Common myeloid progenitor, CD34-positive (primary cell): Measurements from ENCODE around the gene MCIDAS.

Experiments
- CTCF ChIA-PET: fragments of 350-600 bp; sonication (Branson Sonifier 250); formaldehyde crosslinking; loops from one replicate; lab custom pipeline; 2021; ENCODE audit warnings: antibody characterized with exemption; lab: Charles Lee
- POLR2A ChIA-PET: fragments of 350-600 bp; sonication (Branson Sonifier 250); formaldehyde crosslinking; loops from one replicate; lab custom pipeline; 2021; ENCODE audit warnings: antibody characterized with exemption; lab: Charles Lee
- DNase-seq, 3 donors: peaks; one replicate each; pipeline versions ENCODE4 v3.0.0 to v3.0.0-alpha.2; 2013
- H3K27ac ChIP-seq, 2 experiments: 1 replicate in 1 of 2; 2 replicates in 1 of 2; pipeline ENCODE4 v1.7.0; 2013; ENCODE audit warnings: inconsistent platforms in 2 of 2, low read length in 2 of 2, mild to moderate bottlenecking in 2 of 2, low read depth in 1 of 2, moderate library complexity in 1 of 2; ENCODE audit not compliant: severe bottlenecking in 2 of 2, insufficient read depth in 1 of 2, poor library complexity in 1 of 2
- H3K27me3 ChIP-seq, 5 experiments: replicated peaks in 2 of 5; 1 replicate in 3 of 5; 2 replicates in 2 of 5; pipeline versions ENCODE4 v1.6.1 to v1.7.0; 2013; ENCODE audit warnings: low read length in 4 of 5, mild to moderate bottlenecking in 2 of 5, moderate library complexity in 2 of 5, inconsistent platforms in 1 of 5; ENCODE audit not compliant: insufficient read depth in 5 of 5, control insufficient read depth in 4 of 5
- H3K36me3 ChIP-seq, 4 experiments: 1 replicate in 2 of 4; 2 replicates in 2 of 4; pipeline versions ENCODE4 v1.6.1 to v1.7.0; 2013; ENCODE audit warnings: low read length in 3 of 4, control low read depth in 1 of 4, mild to moderate bottlenecking in 1 of 4; ENCODE audit not compliant: control insufficient read depth in 4 of 4, insufficient read depth in 4 of 4
- H3K4me1 ChIP-seq, 4 experiments: 1 replicate in 3 of 4; 2 replicates in 1 of 4; pipeline versions ENCODE4 v1.6.1 to v1.7.1; 2013; ENCODE audit warnings: low read length in 3 of 4, mild to moderate bottlenecking in 3 of 4, control low read depth in 1 of 4, inconsistent platforms in 1 of 4, moderate library complexity in 1 of 4; ENCODE audit not compliant: control insufficient read depth in 4 of 4, insufficient read depth in 4 of 4; ENCODE audit errors: control extremely low read depth in 1 of 4
- H3K4me3 ChIP-seq, 7 experiments: 1 replicate in 4 of 7; 2 replicates in 3 of 7; pipeline versions ENCODE4 v1.5.1 to v1.7.0; 2013; ENCODE audit warnings: mild to moderate bottlenecking in 7 of 7, low read length in 6 of 7, moderate library complexity in 6 of 7, inconsistent platforms in 2 of 7, low read depth in 2 of 7, control low read depth in 1 of 7; ENCODE audit not compliant: insufficient read depth in 4 of 7, control insufficient read depth in 1 of 7; ENCODE audit errors: extremely low read depth in 1 of 7
- H3K9me3 ChIP-seq, 5 experiments: 1 replicate in 4 of 5; 2 replicates in 1 of 5; pipeline versions ENCODE4 v1.6.1 to v1.7.1; 2013; ENCODE audit warnings: low read length in 4 of 5, mild to moderate bottlenecking in 2 of 5, inconsistent platforms in 1 of 5, low read depth in 1 of 5, moderate library complexity in 1 of 5; ENCODE audit not compliant: control insufficient read depth in 4 of 5, insufficient read depth in 2 of 5; ENCODE audit errors: control extremely low read depth in 1 of 5
- WGBS: methylation state at CpG from one replicate; pipeline ENCODE4 v1.1.5; 2013; ENCODE audit not compliant: insufficient coverage; 5-methylcytosine and 5-hydroxymethylcytosine counted together

MCIDAS gene

DNA sequence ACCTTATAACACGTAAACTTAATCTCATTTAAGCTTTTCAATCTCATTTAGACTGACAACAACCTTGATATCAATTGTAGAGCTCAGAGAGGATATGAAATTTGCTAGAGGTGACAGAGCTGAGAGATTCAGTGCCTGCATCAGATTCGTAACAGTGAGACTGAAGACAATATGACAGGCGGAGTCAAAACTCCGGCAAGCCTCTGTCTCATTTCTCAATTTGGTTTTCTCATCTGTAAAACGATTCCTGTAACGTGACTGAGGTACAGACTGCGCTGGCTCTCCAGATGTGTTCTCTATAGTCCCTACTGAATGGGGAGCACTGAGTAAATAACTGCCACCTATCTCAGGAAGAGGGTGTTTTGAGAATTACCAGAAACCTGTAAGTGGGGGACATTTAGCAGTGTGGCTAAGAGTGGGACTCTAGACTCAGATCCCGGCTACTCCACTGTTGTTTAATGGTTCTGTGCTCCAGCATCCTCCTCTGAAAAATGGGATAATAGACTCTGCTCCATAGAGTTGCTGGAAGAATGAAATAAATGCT, 3.0 kb upstream of the MCIDAS start:
- WGBS, result 28% methylated on average over 7 of the region's 8 CpGs
- DNase-seq, result no peak
- H3K27me3 ChIP-seq, result peaks cover 45 to 99% (median 70%) of the 10 kb centered on the region in 5 experiments
- no peak overlapping the region for H3K27ac ChIP-seq
- ChIA-PET CTCF (interaction anchor here (0.8 kb wide), 1 partner anchor 53 kb away, joined by 5 read pairs; no protein-coding TSS in a partner anchor), POLR2A (no interaction called here)
- peaks cover 3 to 57% (median 51%) of the 10 kb centered on the region in 4 experiments for H3K4me1 ChIP-seq
- H3K9me3 ChIP-seq, result peaks cover 0 to 1% (median 0%) of the 10 kb centered on the region in 5 experiments
- H3K36me3 ChIP-seq, result no peaks in the 10 kb centered on the region
- H3K4me3 ChIP-seq, result no peak overlapping the region

DNA sequence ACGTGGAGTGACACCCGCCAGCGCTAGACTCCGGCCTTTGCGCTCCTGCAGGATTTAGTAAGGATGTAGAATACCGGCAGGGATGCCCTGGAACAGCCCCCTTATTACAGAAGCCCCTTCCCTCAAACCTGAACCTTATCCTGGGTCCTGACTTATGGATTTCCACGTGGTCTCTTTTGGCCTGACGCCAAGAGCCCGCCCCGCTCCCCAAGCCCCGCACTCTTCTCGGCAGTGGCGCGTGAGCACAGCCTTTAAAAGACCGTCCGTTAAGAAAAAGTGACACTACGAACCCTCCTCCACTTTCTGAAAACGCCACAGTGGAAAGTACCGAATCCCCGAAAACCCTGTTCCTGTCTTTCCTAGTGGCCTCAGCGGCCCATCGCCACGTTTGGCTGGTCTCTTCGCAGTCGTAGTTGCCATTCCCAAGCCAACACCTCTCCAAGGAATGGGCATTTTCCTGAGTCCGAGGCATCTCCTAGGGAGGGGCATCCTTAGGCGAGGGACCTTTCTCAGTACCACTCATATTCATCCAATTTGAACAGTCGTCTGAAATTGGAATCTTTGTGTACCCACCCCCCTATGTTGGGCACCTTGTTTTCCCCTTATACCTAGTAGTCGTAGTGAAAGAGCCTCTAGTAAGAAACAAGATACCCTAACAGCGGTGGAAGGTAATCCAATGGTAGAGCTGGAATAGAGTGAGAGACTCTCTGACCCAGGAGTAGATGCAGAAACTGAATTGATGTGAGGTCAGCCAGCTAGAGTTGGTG, 732 bp upstream of the MCIDAS start:
- DNase-seq, result no peak
- Histone ChIP-seq H3K4me1 (peaks cover 3 to 50% (median 42%) of the 10 kb centered on the region in 4 experiments), H3K27me3 (peaks cover 56 to 99% (median 72%) of the 10 kb centered on the region in 5 experiments), H3K9me3 (peaks cover 0 to 1% (median 0%) of the 10 kb centered on the region in 5 experiments), H3K4me3 (peak overlapping the region in 6 of 7 experiments; percentile 16 to 66 (median 34)), H3K36me3 (no peaks in the 10 kb centered on the region), H3K27ac (no peak overlapping the region)
- ChIA-PET POLR2A (no interaction called here), CTCF (interaction anchor here (0.8 to 1.7 kb wide), 4 partner anchors 19 to 57 kb away, joined by 3 to 5 read pairs (median 3); no protein-coding TSS in a partner anchor)
- WGBS, result 6% methylated on average over 23 of the region's 30 CpGs

DNA sequence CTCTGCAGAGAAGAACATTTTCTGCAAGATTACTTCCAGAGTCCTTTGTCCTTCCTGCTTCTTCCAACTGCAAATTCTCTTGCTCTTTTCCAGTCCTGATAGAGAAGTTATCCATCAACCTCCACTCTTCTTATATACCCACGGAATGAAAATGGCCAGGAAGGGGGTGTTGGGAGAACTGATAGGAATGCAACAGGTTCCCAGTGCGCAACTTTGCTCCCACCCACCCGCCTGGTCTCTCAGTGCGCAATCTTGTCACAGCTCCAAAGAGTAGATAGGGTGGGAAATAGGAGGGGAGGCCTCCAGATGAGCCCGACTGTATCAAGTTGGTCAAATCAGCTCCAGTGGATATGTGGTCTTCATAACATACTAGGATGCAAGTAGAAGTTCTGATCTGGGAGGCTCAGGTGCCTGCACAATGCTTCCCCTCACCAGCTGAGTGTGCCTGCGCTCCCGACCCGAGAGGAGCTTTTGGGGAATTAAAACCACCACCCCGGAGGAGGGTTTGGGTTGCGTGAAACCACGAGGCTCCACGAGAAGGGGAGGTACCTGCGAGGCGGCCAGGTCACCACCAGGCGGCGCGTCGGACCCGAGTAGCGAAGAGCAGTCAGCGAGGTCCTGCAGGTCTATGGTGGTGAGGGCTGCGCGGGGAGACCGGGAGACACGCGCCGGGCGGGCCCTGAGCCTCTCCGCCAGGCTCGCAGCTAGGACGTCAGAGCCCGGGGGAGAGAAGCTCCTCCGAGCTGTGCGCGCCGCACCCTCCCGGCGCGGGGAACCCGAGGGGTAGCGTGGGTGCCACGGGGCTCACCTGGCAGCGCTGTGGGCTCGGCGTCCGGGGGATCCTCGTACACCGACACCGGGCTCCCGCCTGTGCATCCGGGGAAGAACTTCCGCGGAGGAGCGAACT, 835 bp downstream of the MCIDAS start:
- Histone ChIP-seq H3K4me3 (peak overlapping the region in 6 of 7 experiments; percentile 17 to 62 (median 46)), H3K4me1 (peaks cover 3 to 37% (median 28%) of the 10 kb centered on the region in 4 experiments), H3K27me3 (peaks cover 62 to 99% (median 71%) of the 10 kb centered on the region in 5 experiments), H3K9me3 (peaks cover 0 to 6% (median 0%) of the 10 kb centered on the region in 5 experiments), H3K27ac (no peak overlapping the region), H3K36me3 (no peaks in the 10 kb centered on the region)
- ChIA-PET CTCF (interaction anchor here (0.5 to 3.8 kb wide), 9 partner anchors 10 to 98 kb away, joined by 3 to 17 read pairs (median 3); partner anchors contain the start of genes CDC20B and GPX8), POLR2A (interaction anchor here (0.6 kb wide), 1 partner anchor 800 kb away, joined by 4 read pairs; no protein-coding TSS in a partner anchor)
- DNase-seq, result peak; percentile 56 to 69 (median 64)
- 2% methylated on average over 47 of the region's 54 CpGs for WGBS

DNA sequence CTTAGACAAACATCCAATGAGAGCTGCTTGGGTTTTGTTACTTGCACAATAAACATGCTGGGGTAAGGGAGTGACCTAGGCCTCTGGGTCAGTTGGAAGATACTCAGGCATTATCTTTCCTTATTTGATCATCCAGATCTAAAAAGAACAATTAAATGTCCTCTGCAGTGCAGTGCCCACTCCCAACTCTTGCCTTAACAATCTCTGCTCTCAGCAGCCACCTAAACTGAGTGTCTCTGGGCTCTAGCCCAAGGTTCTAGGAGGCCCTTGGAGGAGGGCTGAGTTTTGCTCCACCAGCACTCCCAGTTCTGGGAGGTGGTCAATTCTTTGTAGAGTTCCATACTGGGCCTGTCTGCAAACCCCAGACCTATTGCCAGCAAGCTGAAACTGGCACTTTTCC, 1.8 kb downstream of the MCIDAS start:
- POLR2A ChIA-PET, result interaction anchor here (0.6 kb wide), 1 partner anchor 177 kb away, joined by 3 read pairs; no protein-coding TSS in a partner anchor
- Histone ChIP-seq H3K36me3 (no peaks in the 10 kb centered on the region), H3K27me3 (peaks cover 59 to 99% (median 69%) of the 10 kb centered on the region in 5 experiments), H3K4me3 (no peak overlapping the region), H3K4me1 (peaks cover 0 to 39% (median 29%) of the 10 kb centered on the region in 4 experiments), H3K27ac (no peak overlapping the region), H3K9me3 (peaks cover 0 to 7% (median 0%) of the 10 kb centered on the region in 5 experiments)
- DNase-seq, result no peak
- CTCF ChIA-PET, result interaction anchor here (1.1 to 3.8 kb wide), 4 partner anchors 11 to 53 kb away, joined by 3 to 17 read pairs (median 5); partner anchors contain the start of gene CDC20B

DNA sequence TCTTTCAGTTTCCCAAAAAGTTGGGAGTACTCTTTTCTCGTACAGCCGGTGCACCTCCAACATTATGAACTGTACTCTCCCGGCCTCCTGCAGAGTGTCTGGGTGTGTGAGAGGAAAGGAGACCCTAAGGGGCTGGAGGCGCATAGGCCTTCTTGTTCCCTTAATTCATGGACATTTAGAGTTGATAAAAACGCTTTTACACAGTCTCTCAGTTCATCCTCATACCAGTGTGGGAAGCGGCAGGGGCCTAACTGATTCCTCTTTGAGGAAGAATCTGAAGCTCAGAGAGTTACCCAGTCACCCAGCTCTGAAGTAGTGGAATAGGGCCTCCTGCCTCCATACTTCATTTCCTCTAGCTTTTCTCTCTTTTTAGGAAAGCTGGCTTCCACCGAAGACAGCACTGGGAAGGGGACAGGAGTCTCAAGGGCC, 3.3 kb downstream of the MCIDAS start:
- H3K9me3 ChIP-seq, result peaks cover 0 to 7% (median 0%) of the 10 kb centered on the region in 5 experiments
- ChIA-PET CTCF (interaction anchor here (0.9 to 3.8 kb wide), 3 partner anchors 9 to 48 kb away, joined by 5 to 17 read pairs (median 6); no protein-coding TSS in a partner anchor), POLR2A (no interaction called here)
- no peaks in the 10 kb centered on the region for H3K36me3 ChIP-seq
- no peak overlapping the region for H3K27ac ChIP-seq
- peak overlapping the region in 2 of 7 experiments; percentile 19 to 37 for H3K4me3 ChIP-seq
- H3K4me1 ChIP-seq, result peaks cover 0 to 42% (median 33%) of the 10 kb centered on the region in 4 experiments
- DNase-seq, result no peak
- peaks cover 52 to 100% (median 71%) of the 10 kb centered on the region in 5 experiments for H3K27me3 ChIP-seq
- 0% methylated on average over 1 of the region's 7 CpGs for WGBS
